ENCODE data around the gene RAB3GAP2.

- TF ChIP-seq EZH2 (IDR thresholded peaks at IDR 0.05; ENCODE audit: borderline replicate concordance, insufficient read depth, low read depth, low read length, poor library complexity, severe bottlenecking), result no peak
- no peak for TF ChIP-seq CTCF (IDR thresholded peaks at IDR 0.05)
These were observed 49.5 kb upstream of the RAB3GAP2 start for GRCh38 chr1:220321758-220322157.

All from B cell (primary cell).